Activated CD4-positive, alpha-beta T cell treated with anti-CD3 and anti-CD28 coated beads, Interleukin-2, amount 50 U/mL, for 4 hours (primary cell): ENCODE results near the gene PTDSS2.

ENCODE experiments used
- DNase-seq, 2 experiments: peaks; one replicate each; pipeline ENCODE4 v3.0.0-alpha.2; 2020

Gene PTDSS2

GRCh38 chr11:471468-472145, 21.5 kb downstream of the PTDSS2 start:
- DNase-seq = no peak

GRCh38 chr11:472272-472671, 22.2 kb downstream of the PTDSS2 start:
- DNase-seq = no peak

GRCh38 chr11:472816-473215, 22.7 kb downstream of the PTDSS2 start:
- no peak for DNase-seq

GRCh38 chr11:473415-473814, 23.3 kb downstream of the PTDSS2 start:
- DNase-seq = no peak

GRCh38 chr11:473962-474785, 24.1 kb downstream of the PTDSS2 start:
- DNase-seq = no peak

- no peak for DNase-seq
Measured at GRCh38 chr11:474914-475506, 24.9 kb downstream of the PTDSS2 start.

- DNase-seq = no peak
Measured at GRCh38 chr11:475941-476340, 25.9 kb downstream of the PTDSS2 start.

GRCh38 chr11:476416-476815, 26.3 kb downstream of the PTDSS2 start:
- no peak for DNase-seq

GRCh38 chr11:477052-477715, 27.1 kb downstream of the PTDSS2 start:
- no peak for DNase-seq

- no peak for DNase-seq
Measured at GRCh38 chr11:479311-479710, 29.2 kb downstream of the PTDSS2 start.

GRCh38 chr11:484616-485015, 34.5 kb downstream of the PTDSS2 start:
- no peak for DNase-seq

- DNase-seq = no peak
Measured at GRCh38 chr11:486189-486588, 36.1 kb downstream of the PTDSS2 start.

GRCh38 chr11:487571-488021, 37.5 kb downstream of the PTDSS2 start:
- no peak for DNase-seq

GRCh38 chr11:488062-488461, 38.0 kb downstream of the PTDSS2 start:
- no peak for DNase-seq

- no peak for DNase-seq
Measured at GRCh38 chr11:488579-488978, 38.5 kb downstream of the PTDSS2 start.

GRCh38 chr11:488992-489391, 38.9 kb downstream of the PTDSS2 start:
- DNase-seq = no peak

GRCh38 chr11:489610-490185, 39.6 kb downstream of the PTDSS2 start:
- no peak for DNase-seq

- no peak for DNase-seq
Measured at GRCh38 chr11:490186-490929, 40.3 kb downstream of the PTDSS2 start.

- no peak for DNase-seq
Measured at GRCh38 chr11:490930-491260, 40.8 kb downstream of the PTDSS2 start.

- no peak for DNase-seq
Measured at GRCh38 chr11:491358-491757, 41.3 kb downstream of the PTDSS2 start.

- DNase-seq = no peak
Measured at GRCh38 chr11:492427-493226, 42.5 kb downstream of the PTDSS2 start.
